CD14-positive monocyte (primary cell): ENCODE data around the gene STXBP4. TPM values are rescaled to one million over a fixed set of nuclear protein-coding genes. Genes with fewer than 3 reads are reported as not detected.
A peak's percentile ranks its signal among the peaks of the same experiment; 100 is the strongest.

ENCODE experiments used
- DNase-seq, 3 donors: peaks; one replicate each; pipeline ENCODE4 v3.0.0-alpha.2; 2011 to 2022
- H2AFZ ChIP-seq: 2 replicates; pipeline ENCODE4 v1.6.0; 2012; ENCODE audit warnings: mild to moderate bottlenecking, low read depth, low read length, inconsistent platforms; ENCODE audit not compliant: insufficient read depth, poor library complexity, severe bottlenecking
- H3K27ac ChIP-seq, 2 donors: 1 replicate in 1 of 2; 2 replicates in 1 of 2; pipeline ENCODE4 v1.5.1; 2012 to 2013; ENCODE audit warnings: low read length in 2 of 2, control low read depth in 1 of 2, inconsistent platforms in 1 of 2, low read depth in 1 of 2, mild to moderate bottlenecking in 1 of 2
- H3K27me3 ChIP-seq, 2 donors: one replicate each; pipeline versions ENCODE4 v1.6.0 to v1.6.1; 2011 to 2013; ENCODE audit warnings: low read length in 2 of 2; ENCODE audit not compliant: control insufficient read depth in 2 of 2, insufficient read depth in 2 of 2
- H3K36me3 ChIP-seq, 2 donors: replicated peaks in 1 of 2; 1 replicate in 1 of 2; 2 replicates in 1 of 2; pipeline versions ENCODE4 v1.5.1 to v1.6.1; 2012 to 2013; ENCODE audit warnings: low read length in 2 of 2, control low read depth in 1 of 2, inconsistent platforms in 1 of 2, mild to moderate bottlenecking in 1 of 2; ENCODE audit not compliant: insufficient read depth in 2 of 2, control insufficient read depth in 1 of 2
- H3K4me1 ChIP-seq, 2 donors: 1 replicate in 1 of 2; 2 replicates in 1 of 2; pipeline versions ENCODE4 v1.5.1 to v1.6.1; 2012 to 2013; ENCODE audit warnings: low read length in 2 of 2, control low read depth in 1 of 2, inconsistent platforms in 1 of 2, mild to moderate bottlenecking in 1 of 2, moderate library complexity in 1 of 2; ENCODE audit not compliant: insufficient read depth in 2 of 2, control insufficient read depth in 1 of 2
- H3K4me2 ChIP-seq: replicated peaks from 2 replicates; pipeline ENCODE3; 2012; ENCODE audit warnings: low read length, moderate library complexity, mild to moderate bottlenecking; ENCODE audit not compliant: poor library complexity, severe bottlenecking; ENCODE audit errors: extremely low read depth
- H3K4me3 ChIP-seq, 3 experiments: fragments of 200-600 bp in 1 of 3; sonication (generic) in 1 of 3; replicated peaks in 1 of 3; 1 replicate in 2 of 3; 2 replicates in 1 of 3; pipeline ENCODE4 v1.5.1; 2011 to 2013; ENCODE audit warnings: low read length in 3 of 3, mild to moderate bottlenecking in 3 of 3, control low read depth in 2 of 3, low read depth in 2 of 3, inconsistent platforms in 1 of 3, moderate library complexity in 1 of 3
- H3K79me2 ChIP-seq: 2 replicates; pipeline ENCODE4 v1.6.0; 2012; ENCODE audit warnings: mild to moderate bottlenecking, control low read depth, inconsistent platforms, low read length, moderate library complexity; ENCODE audit not compliant: insufficient read depth
- H3K9ac ChIP-seq: 2 replicates; pipeline ENCODE4 v1.6.0; 2017; ENCODE audit warnings: low read length, mild to moderate bottlenecking; ENCODE audit not compliant: insufficient read depth, poor library complexity, severe bottlenecking
- H3K9me3 ChIP-seq, 2 donors: replicated peaks in 1 of 2; 1 replicate in 1 of 2; 2 replicates in 1 of 2; pipeline versions ENCODE4 v1.5.1 to v1.6.1; 2012 to 2013; ENCODE audit warnings: low read length in 2 of 2, control low read depth in 1 of 2; ENCODE audit not compliant: control insufficient read depth in 1 of 2, insufficient read depth in 1 of 2
- H4K20me1 ChIP-seq: 2 replicates; pipeline ENCODE4 v1.6.0; 2012; ENCODE audit warnings: mild to moderate bottlenecking, low read length, control low read depth, moderate library complexity; ENCODE audit not compliant: insufficient read depth
- H3K27ac Mint-ChIP-seq, 7 donors: one replicate each; pipeline ENCODE4 v1.8.0; 2020; ENCODE audit warnings: mild to moderate bottlenecking in 7 of 7, mixed read lengths in 7 of 7, moderate library complexity in 6 of 7, inconsistent platforms in 2 of 7
- H3K27me3 Mint-ChIP-seq, 3 donors: one replicate each; pipeline ENCODE4 v1.8.0; 2021 to 2022; ENCODE audit warnings: low read depth in 3 of 3, mild to moderate bottlenecking in 3 of 3, mixed read lengths in 3 of 3, moderate library complexity in 3 of 3, inconsistent platforms in 1 of 3
- H3K36me3 Mint-ChIP-seq, 2 donors: one replicate each; pipeline ENCODE4 v1.8.0; 2020; ENCODE audit warnings: mixed read lengths in 2 of 2, inconsistent platforms in 1 of 2, mild to moderate bottlenecking in 1 of 2
- H3K4me1 Mint-ChIP-seq: one replicate; pipeline ENCODE4 v1.8.0; 2020; ENCODE audit warnings: mild to moderate bottlenecking, mixed read lengths
- H3K4me3 Mint-ChIP-seq, 2 donors: one replicate each; pipeline ENCODE4 v1.8.0; 2020; ENCODE audit warnings: mild to moderate bottlenecking in 2 of 2, mixed read lengths in 2 of 2, moderate library complexity in 1 of 2
- H3K9me3 Mint-ChIP-seq, 7 donors: one replicate each; pipeline ENCODE4 v1.8.0; 2020 to 2022; ENCODE audit warnings: mixed read lengths in 7 of 7, mild to moderate bottlenecking in 6 of 7, moderate library complexity in 6 of 7, inconsistent platforms in 2 of 7
- CTCF ChIP-seq: fragments of 200-600 bp; IDR thresholded peaks from one replicate; pipeline ENCODE4 v1.8.0; 2022; ENCODE audit warnings: antibody characterized with exemption, mild to moderate bottlenecking
- WGBS: methylation state at CpG from one replicate; pipeline ENCODE4 v1.1.5; 2013; ENCODE audit warnings: missing lambda C conversion rate; ENCODE audit not compliant: insufficient coverage; 5-methylcytosine and 5-hydroxymethylcytosine counted together
- intact Hi-C, 2 donors: fragments of 100-400 bp; cut with micrococcal nuclease; formaldehyde crosslinking; loops; one replicate each; pipeline versions ENCODE4 v1.15.0 to v1.15.1; 2023
- polyA plus RNA-seq, 3 donors: library from polyadenylated mRNA; depleted of rRNA in 1 of 3; unstranded in 2 of 3; stranded (reverse) in 1 of 3; fragments of 300-500 nt in 2 of 3; fragments of >200 nt in 1 of 3; fragmentation: Illumina TruSeq in 2 of 3; gene quantifications; 1 replicate in 2 of 3; 2 replicates in 1 of 3; pipeline ENCODE4 v1.2.3, GENCODE V29; 2012 to 2021

The STXBP4 gene
- polyA plus RNA-seq, 3 donors: 0.27 to 1.8 (median 0.44) TPM

GRCh38 chr17:54956791-54957190 lies 11.8 kb upstream of the STXBP4 start:
- intact Hi-C loops: no loop called here
- H3K27ac ChIP-seq: no peak overlapping the region
- H3K4me2 ChIP-seq: no peak overlapping the region
- no peaks in the 10 kb centered on the region for H4K20me1 ChIP-seq
- no peak overlapping the region for H3K4me3 ChIP-seq
- H3K9me3 ChIP-seq: no peaks in the 10 kb centered on the region
- H2AFZ ChIP-seq: no peak overlapping the region
- WGBS: 79% methylated on average over 3 of the region's 3 CpGs
- Mint-ChIP-seq H3K27me3 (no peaks in the 10 kb centered on the region), H3K36me3 (peaks cover 26 to 32% of the 10 kb centered on the region in 2 donors), H3K4me1 (no peaks in the 10 kb centered on the region), H3K27ac (no peak overlapping the region), H3K9me3 (no peaks in the 10 kb centered on the region), H3K4me3 (no peak overlapping the region)
- no peaks in the 10 kb centered on the region for H3K4me1 ChIP-seq
- H3K27me3 ChIP-seq: no peaks in the 10 kb centered on the region
- H3K9ac ChIP-seq: no peak overlapping the region
- DNase-seq: no peak
- no peaks in the 10 kb centered on the region for H3K79me2 ChIP-seq
- peaks cover 19 to 46% of the 10 kb centered on the region in 2 donors for H3K36me3 ChIP-seq
- no peak for TF ChIP-seq CTCF

GRCh38 chr17:54967621-54968261 lies 824 bp upstream of the STXBP4 start:
- Histone ChIP-seq H3K27ac (peak overlapping the region in 1 of 2 donors; percentile 85), H2AFZ (peak overlapping the region; percentile 99), H3K36me3 (peaks cover 8 to 25% of the 10 kb centered on the region in 2 donors), H3K27me3 (no peaks in the 10 kb centered on the region), H3K79me2 (peaks cover 16% of the 10 kb centered on the region), H4K20me1 (no peaks in the 10 kb centered on the region), H3K4me2 (peak overlapping the region; percentile 91), H3K9ac (peak overlapping the region; percentile 84), H3K4me3 (peak overlapping the region; percentile 68 to 93 (median 81)), H3K9me3 (no peaks in the 10 kb centered on the region), H3K4me1 (peaks cover 14 to 22% of the 10 kb centered on the region in 2 donors)
- H3K9me3 Mint-ChIP-seq: no peaks in the 10 kb centered on the region
- intact Hi-C loops: no loop called here
- H3K36me3 Mint-ChIP-seq: peaks cover 12 to 13% of the 10 kb centered on the region in 2 donors
- H3K4me1 Mint-ChIP-seq: peaks cover 13% of the 10 kb centered on the region
- 0% methylated on average over 9 of the region's 21 CpGs for WGBS
- no peak overlapping the region for H3K4me3 Mint-ChIP-seq
- no peak for DNase-seq
- peak overlapping the region in 2 of 7 donors; percentile 2 to 31 for H3K27ac Mint-ChIP-seq
- TF ChIP-seq CTCF: peak; percentile 18
- H3K27me3 Mint-ChIP-seq: no peaks in the 10 kb centered on the region
